HTR-8/SVneo (cell line): Measurements from ENCODE around the gene MACROD1.
"Not testable (repeated sequence)": the region's sequence is repeated elsewhere in the genome, so short reads cannot be mapped to it uniquely, and the experiment has no call there.

Experiments used
- DNase-seq: peaks from one replicate; pipeline ENCODE4 v3.0.0; 2011; ENCODE audit warnings: low spot score, mixed read lengths; ENCODE audit not compliant: insufficient read length
- FAIRE-seq: peaks from 2 replicates; lab custom pipeline; 2011; peaks lifted over from hg19 to GRCh38; lab: Jason Lieb, UNC

MACROD1 gene

GRCh38 chr11:64186492-64187165 lies 20.7 kb upstream of the MACROD1 start:
- no peak for DNase-seq

GRCh38 chr11:64185693-64186491 lies 20.0 kb upstream of the MACROD1 start, which contains the start of gene STIP1:
STIP1 (plus strand) TSS chr11:64186171; CDS start chr11:64186262, 91 bp downstream.
- peak; percentile 99 for DNase-seq
- no peak for FAIRE-seq

More at GRCh38 chr11:64186492-64187165, 20.7 kb upstream of the MACROD1 start:
- no peak for FAIRE-seq

GRCh38 chr11:64185175-64185692 lies 19.3 kb upstream of the MACROD1 start:
- DNase-seq (peak; percentile 45), FAIRE-seq (no peak)

- FAIRE-seq (no peak), DNase-seq (no peak)
Observed at GRCh38 chr11:64183890-64184289, 18.0 kb upstream of the MACROD1 start.

GRCh38 chr11:64181506-64182411 lies 15.8 kb upstream of the MACROD1 start:
- FAIRE-seq (peak; percentile 83), DNase-seq (peak; percentile 89)

GRCh38 chr11:64180891-64181290 lies 15.0 kb upstream of the MACROD1 start:
- DNase-seq (no peak), FAIRE-seq (no peak)

- no peak for FAIRE-seq
- no peak for DNase-seq
Observed at GRCh38 chr11:64178951-64179639, 13.2 kb upstream of the MACROD1 start.

GRCh38 chr11:64178203-64178602 lies 12.3 kb upstream of the MACROD1 start:
- FAIRE-seq (no peak), DNase-seq (no peak)

GRCh38 chr11:64176751-64177150 lies 10.8 kb upstream of the MACROD1 start:
- no peak for DNase-seq
- no peak for FAIRE-seq

- FAIRE-seq, result no peak
- DNase-seq, result no peak
Observed at GRCh38 chr11:64173616-64174355, 7.9 kb upstream of the MACROD1 start.

GRCh38 chr11:64170419-64170818 lies 4.5 kb upstream of the MACROD1 start:
- DNase-seq (no peak), FAIRE-seq (no peak)

- FAIRE-seq (no peak), DNase-seq (no peak)
Observed at GRCh38 chr11:64165481-64165841, 452 bp downstream of the MACROD1 start.

GRCh38 chr11:64164392-64165312 lies 1.3 kb downstream of the MACROD1 start:
- no peak for DNase-seq
- no peak for FAIRE-seq

GRCh38 chr11:64163951-64164350 lies 2.0 kb downstream of the MACROD1 start:
- DNase-seq, result no peak
- no peak for FAIRE-seq

GRCh38 chr11:64162769-64163168 lies 3.1 kb downstream of the MACROD1 start:
- DNase-seq, result not testable (repeated sequence)

GRCh38 chr11:64161037-64161436 lies 4.9 kb downstream of the MACROD1 start:
- FAIRE-seq, result no peak

More at GRCh38 chr11:64162769-64163168, 3.1 kb downstream of the MACROD1 start:
- FAIRE-seq, result not testable (repeated sequence)

GRCh38 chr11:64157631-64158394 lies 8.1 kb downstream of the MACROD1 start:
- FAIRE-seq (no peak), DNase-seq (no peak)

More at GRCh38 chr11:64161037-64161436, 4.9 kb downstream of the MACROD1 start:
- no peak for DNase-seq
